ENCODE measurements around the gene KIRREL3.

- TF ChIP-seq JUNB (IDR thresholded peaks at IDR 0.05) (no peak), MAX (IDR thresholded peaks at IDR 0.05) (no peak), RNF2 (IDR thresholded peaks at IDR 0.05; ENCODE audit: borderline replicate concordance, low read depth) (no peak), EP300 (IDR thresholded peaks at IDR 0.05) (no peak)
Measured at GRCh38 chr11:126432065-126432461, 568.5 kb downstream of the KIRREL3 start.

Measured in A549 (cell line).